ENCODE measurements around the gene ATRIP. TPM values are rescaled to one million over a fixed set of nuclear protein-coding genes. Genes with fewer than 3 reads are reported as not detected.

Gene ATRIP
- total and polyA plus RNA-seq, 10 of the 15 experiments (the other 5 are each of a cell fraction or from before 2014, with no cell fraction given): 1.4 to 16.0 (median 10.1) TPM

- no peak for TF ChIP-seq SUPT20H (IDR thresholded peaks at IDR 0.05; ENCODE audit: borderline replicate concordance, control insufficient read depth, low read depth, low read length)
- TF ChIP-seq MYC (IDR thresholded peaks at IDR 0.05; ENCODE audit: insufficient read depth, insufficient read length, insufficient replicate concordance, low read length, severe bottlenecking): no peak
- TF ChIP-seq ZBTB40 (IDR thresholded peaks at IDR 0.05; ENCODE audit: borderline replicate concordance): no peak
- TF ChIP-seq ZSCAN29 (IDR thresholded peaks at IDR 0.05): no peak
- TF ChIP-seq ATF7 (IDR thresholded peaks at IDR 0.05; ENCODE audit: low read depth): no peak
- TF ChIP-seq IRF5 (IDR thresholded peaks at IDR 0.05; ENCODE audit: borderline replicate concordance): no peak
- TF ChIP-seq, protein P1, sequence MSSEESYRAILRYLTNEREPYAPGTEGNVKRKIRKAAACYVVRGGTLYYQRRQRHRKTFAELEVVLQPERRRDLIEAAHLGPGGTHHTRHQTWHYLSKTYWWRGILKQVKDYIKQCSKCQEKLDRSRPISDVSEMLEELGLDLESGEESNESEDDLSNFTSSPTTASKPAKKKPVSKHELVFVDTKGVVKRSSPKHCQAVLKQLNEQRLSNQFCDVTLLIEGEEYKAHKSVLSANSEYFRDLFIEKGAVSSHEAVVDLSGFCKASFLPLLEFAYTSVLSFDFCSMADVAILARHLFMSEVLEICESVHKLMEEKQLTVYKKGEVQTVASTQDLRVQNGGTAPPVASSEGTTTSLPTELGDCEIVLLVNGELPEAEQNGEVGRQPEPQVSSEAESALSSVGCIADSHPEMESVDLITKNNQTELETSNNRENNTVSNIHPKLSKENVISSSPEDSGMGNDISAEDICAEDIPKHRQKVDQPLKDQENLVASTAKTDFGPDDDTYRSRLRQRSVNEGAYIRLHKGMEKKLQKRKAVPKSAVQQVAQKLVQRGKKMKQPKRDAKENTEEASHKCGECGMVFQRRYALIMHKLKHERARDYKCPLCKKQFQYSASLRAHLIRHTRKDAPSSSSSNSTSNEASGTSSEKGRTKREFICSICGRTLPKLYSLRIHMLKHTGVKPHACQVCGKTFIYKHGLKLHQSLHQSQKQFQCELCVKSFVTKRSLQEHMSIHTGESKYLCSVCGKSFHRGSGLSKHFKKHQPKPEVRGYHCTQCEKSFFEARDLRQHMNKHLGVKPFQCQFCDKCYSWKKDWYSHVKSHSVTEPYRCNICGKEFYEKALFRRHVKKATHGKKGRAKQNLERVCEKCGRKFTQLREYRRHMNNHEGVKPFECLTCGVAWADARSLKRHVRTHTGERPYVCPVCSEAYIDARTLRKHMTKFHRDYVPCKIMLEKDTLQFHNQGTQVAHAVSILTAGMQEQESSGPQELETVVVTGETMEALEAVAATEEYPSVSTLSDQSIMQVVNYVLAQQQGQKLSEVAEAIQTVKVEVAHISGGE (CRISPR knock-in tag; IDR thresholded peaks at IDR 0.05): no peak
- TF ChIP-seq RELA (IDR thresholded peaks at IDR 0.05; ENCODE audit: borderline replicate concordance, partially characterized antibody): peak; percentile 61
- peak; percentile 68; the same call in 1 of the 2 replicates for TF ChIP-seq CBFB (IDR thresholded peaks at IDR 0.05; ENCODE audit: low read depth)
- no peak for TF ChIP-seq CHD1 (IDR thresholded peaks at IDR 0.05; ENCODE audit: low read depth, low read length)
- no peak for TF ChIP-seq RCOR1 (conservative IDR thresholded peaks at IDR 0.05; ENCODE audit: low read depth, low read length)
- TF ChIP-seq E2F4 (IDR thresholded peaks at IDR 0.05; ENCODE audit: low read depth, low read length): peak; percentile 82
- no peak for TF ChIP-seq TCF3 (IDR thresholded peaks at IDR 0.05; ENCODE audit: borderline replicate concordance, insufficient read depth, low read depth, low read length)
- 0 out of 2 replicates have a peak, but pooled peaks have one; percentile 30 for TF ChIP-seq MEF2A (IDR thresholded peaks at IDR 0.05; ENCODE audit: insufficient read depth, low read depth, low read length)
- no peak for TF ChIP-seq KAT2A (conservative IDR thresholded peaks at IDR 0.05; ENCODE audit: control insufficient read depth, low read depth, low read length)
- no peak for TF ChIP-seq JUND (IDR thresholded peaks at IDR 0.05; ENCODE audit: low read depth, low read length)
- TF ChIP-seq MYB (IDR thresholded peaks at IDR 0.05; ENCODE audit: borderline replicate concordance, low read depth, low read length): no peak
- no peak for TF ChIP-seq ASH2L (IDR thresholded peaks at IDR 0.05; ENCODE audit: borderline replicate concordance, low read depth)
- TF ChIP-seq YY1 (IDR thresholded peaks at IDR 0.05; ENCODE audit: low read depth, low read length): peak; percentile 70; the same call in 1 of the 2 replicates
These were observed at the start of gene ATRIP (continued) for GRCh38 chr3:48446425-48447193.

Data from GM12878 (cell line).